Thoracic aorta (tissue), 2 donors: ENCODE data around the gene LZTR1. TPM values are rescaled to one million over a fixed set of nuclear protein-coding genes. Genes with fewer than 3 reads are reported as not detected.

Experiments used
- ATAC-seq: fragments of 150-250 bp; one replicate; pipeline ENCODE4 v1.8.0; 2017; ENCODE audit warnings: low read depth; ENCODE audit not compliant: insufficient number of reproducible peaks, low FRiP score
- DNase-seq: peaks from one replicate; pipeline ENCODE4 v3.0.0-alpha.2; 2020; ENCODE audit warnings: low spot score
- H3K27ac ChIP-seq, 2 donors: fragments of 200-600 bp; sonication (generic); 1 replicate in 1 of 2; 2 replicates in 1 of 2; pipeline ENCODE4 v1.5.1; 2016; ENCODE audit warnings: mild to moderate bottlenecking in 2 of 2, moderate library complexity in 2 of 2
- H3K27me3 ChIP-seq: fragments of 200-600 bp; sonication (generic); replicated peaks from 2 replicates; pipeline ENCODE4 v1.6.0; 2016; ENCODE audit warnings: mild to moderate bottlenecking; ENCODE audit not compliant: insufficient read depth
- H3K36me3 ChIP-seq: fragments of 200-600 bp; sonication (generic); one replicate; pipeline ENCODE4 v1.5.1; 2016
- H3K4me1 ChIP-seq, 2 donors: fragments of 200-600 bp; sonication (generic); 1 replicate in 1 of 2; 2 replicates in 1 of 2; pipeline versions ENCODE4 v1.5.1 to v1.6.0; 2016; ENCODE audit warnings: low read depth in 2 of 2, mild to moderate bottlenecking in 1 of 2; ENCODE audit not compliant: control insufficient read depth in 1 of 2
- H3K4me3 ChIP-seq: fragments of 200-600 bp; sonication (generic); 2 replicates; pipeline ENCODE4 v1.5.1; 2016; ENCODE audit warnings: mild to moderate bottlenecking
- H3K9me3 ChIP-seq: fragments of 200-600 bp; sonication (generic); 2 replicates; pipeline ENCODE4 v1.5.1; 2016
- CTCF ChIP-seq: fragments of 200-600 bp; sonication (generic); IDR thresholded peaks from one replicate; pipeline ENCODE4 v1.5.1; 2019; ENCODE audit warnings: antibody characterized with exemption
- total RNA-seq, 2 donors: library from RNA; depleted of rRNA; stranded (reverse); fragments of >200 nt; gene quantifications; one replicate each; pipeline versions ENCODE4 v1.1.0 to v1.2.3, GENCODE V29; 2016

LZTR1 gene
- total RNA-seq, 2 donors from 2014 or later, result 96.2 to 105 TPM

- no peak for DNase-seq
- Histone ChIP-seq H3K9me3 (no peaks in the 10 kb centered on the region), H3K36me3 (no peaks in the 10 kb centered on the region), H3K4me3 (no peak overlapping the region), H3K4me1 (no peaks in the 10 kb centered on the region), H3K27ac (no peak overlapping the region), H3K27me3 (no peaks in the 10 kb centered on the region)
- ATAC-seq, result no peak
- no peak for TF ChIP-seq CTCF
These were observed 46.5 kb downstream of the LZTR1 start for GRCh38 chr22:21028277-21029251.

GRCh38 chr22:21029486-21030025 is 47.5 kb downstream of the LZTR1 start:
- Histone ChIP-seq H3K27ac (no peak overlapping the region), H3K4me3 (no peak overlapping the region), H3K36me3 (no peaks in the 10 kb centered on the region), H3K9me3 (no peaks in the 10 kb centered on the region), H3K4me1 (no peaks in the 10 kb centered on the region), H3K27me3 (no peaks in the 10 kb centered on the region)
- DNase-seq, result no peak
- no peak for ATAC-seq
- TF ChIP-seq CTCF, result no peak

- no peaks in the 10 kb centered on the region for H3K36me3 ChIP-seq
- no peak for TF ChIP-seq CTCF
- no peak overlapping the region for H3K4me3 ChIP-seq
- no peak for ATAC-seq
- no peaks in the 10 kb centered on the region for H3K4me1 ChIP-seq
- H3K9me3 ChIP-seq, result no peaks in the 10 kb centered on the region
- H3K27me3 ChIP-seq, result no peaks in the 10 kb centered on the region
- no peak for DNase-seq
- H3K27ac ChIP-seq, result no peak overlapping the region
These were observed 47.9 kb downstream of the LZTR1 start for GRCh38 chr22:21030032-21030431.

- no peak for TF ChIP-seq CTCF
- Histone ChIP-seq H3K27me3 (no peaks in the 10 kb centered on the region), H3K9me3 (no peaks in the 10 kb centered on the region), H3K36me3 (no peaks in the 10 kb centered on the region), H3K27ac (no peak overlapping the region), H3K4me1 (no peaks in the 10 kb centered on the region), H3K4me3 (no peak overlapping the region)
- DNase-seq, result no peak
- no peak for ATAC-seq
These were observed 48.8 kb downstream of the LZTR1 start for GRCh38 chr22:21030621-21031544.
